ENCODE data around the gene KRT86.
"Not testable (repeated sequence)": the region's sequence is repeated elsewhere in the genome, so short reads cannot be mapped to it uniquely, and the experiment has no call there.

Gene KRT86

GRCh38 chr12:52254965-52255751, 19.3 kb upstream of the KRT86 start:
- no peaks in the 10 kb centered on the region for H3K4me1 ChIP-seq (ENCODE audit: control insufficient read depth, insufficient read depth, low read length)
- no peaks in the 10 kb centered on the region for H3K9me3 ChIP-seq (ENCODE audit: control insufficient read depth, low read length)
- H3K36me3 ChIP-seq (ENCODE audit: control insufficient read depth, insufficient read depth, low read length, severe bottlenecking): no peaks in the 10 kb centered on the region
- H3K9ac ChIP-seq (ENCODE audit: low read length): no peak overlapping the region
- H3K27me3 ChIP-seq (replicated peaks; ENCODE audit: control insufficient read depth, insufficient read depth, low read length): peaks cover 55% of the 10 kb centered on the region
- H3K4me3 ChIP-seq (ENCODE audit: low read length): no peak overlapping the region
- DNase-seq (ENCODE audit: low read depth): no peak

- no peaks in the 10 kb centered on the region for H3K4me1 ChIP-seq (ENCODE audit: control insufficient read depth, insufficient read depth, low read length)
- peaks cover 55% of the 10 kb centered on the region for H3K27me3 ChIP-seq (replicated peaks; ENCODE audit: control insufficient read depth, insufficient read depth, low read length)
- no peak for DNase-seq (ENCODE audit: low read depth)
- no peak overlapping the region for H3K9ac ChIP-seq (ENCODE audit: low read length)
- no peak overlapping the region for H3K4me3 ChIP-seq (ENCODE audit: low read length)
- no peaks in the 10 kb centered on the region for H3K9me3 ChIP-seq (ENCODE audit: control insufficient read depth, low read length)
- no peaks in the 10 kb centered on the region for H3K36me3 ChIP-seq (ENCODE audit: control insufficient read depth, insufficient read depth, low read length, severe bottlenecking)
Measured at GRCh38 chr12:52255926-52256583, 18.4 kb upstream of the KRT86 start.

- no peaks in the 10 kb centered on the region for H3K4me1 ChIP-seq (ENCODE audit: control insufficient read depth, insufficient read depth, low read length)
- H3K9me3 ChIP-seq (ENCODE audit: control insufficient read depth, low read length): no peaks in the 10 kb centered on the region
- H3K9ac ChIP-seq (ENCODE audit: low read length): no peak overlapping the region
- peaks cover 55% of the 10 kb centered on the region for H3K27me3 ChIP-seq (replicated peaks; ENCODE audit: control insufficient read depth, insufficient read depth, low read length)
- no peak for DNase-seq (ENCODE audit: low read depth)
- no peaks in the 10 kb centered on the region for H3K36me3 ChIP-seq (ENCODE audit: control insufficient read depth, insufficient read depth, low read length, severe bottlenecking)
- H3K4me3 ChIP-seq (ENCODE audit: low read length): no peak overlapping the region
Measured at GRCh38 chr12:52256584-52256935, 17.9 kb upstream of the KRT86 start.

GRCh38 chr12:52257074-52257551, 17.3 kb upstream of the KRT86 start:
- Histone ChIP-seq H3K9ac (ENCODE audit: low read length) (no peak overlapping the region), H3K27me3 (replicated peaks; ENCODE audit: control insufficient read depth, insufficient read depth, low read length) (peaks cover 55% of the 10 kb centered on the region), H3K36me3 (ENCODE audit: control insufficient read depth, insufficient read depth, low read length, severe bottlenecking) (no peaks in the 10 kb centered on the region), H3K4me1 (ENCODE audit: control insufficient read depth, insufficient read depth, low read length) (no peaks in the 10 kb centered on the region), H3K4me3 (ENCODE audit: low read length) (no peak overlapping the region), H3K9me3 (ENCODE audit: control insufficient read depth, low read length) (no peaks in the 10 kb centered on the region)
- DNase-seq (ENCODE audit: low read depth): no peak

- H3K27me3 ChIP-seq (replicated peaks; ENCODE audit: control insufficient read depth, insufficient read depth, low read length): peaks cover 62% of the 10 kb centered on the region
- not testable (repeated sequence) for H3K36me3 ChIP-seq (ENCODE audit: control insufficient read depth, insufficient read depth, low read length, severe bottlenecking); H3K9me3 ChIP-seq (ENCODE audit: control insufficient read depth, low read length); H3K9ac ChIP-seq (ENCODE audit: low read length); H3K4me1 ChIP-seq (ENCODE audit: control insufficient read depth, insufficient read depth, low read length); DNase-seq (ENCODE audit: low read depth); H3K4me3 ChIP-seq (ENCODE audit: low read length)
Measured at GRCh38 chr12:52257922-52258321, 16.5 kb upstream of the KRT86 start.

GRCh38 chr12:52258335-52258901, 16.0 kb upstream of the KRT86 start:
- Histone ChIP-seq H3K36me3 (ENCODE audit: control insufficient read depth, insufficient read depth, low read length, severe bottlenecking) (no peaks in the 10 kb centered on the region), H3K27me3 (replicated peaks; ENCODE audit: control insufficient read depth, insufficient read depth, low read length) (peaks cover 66% of the 10 kb centered on the region), H3K4me1 (ENCODE audit: control insufficient read depth, insufficient read depth, low read length) (no peaks in the 10 kb centered on the region), H3K4me3 (ENCODE audit: low read length) (no peak overlapping the region), H3K9me3 (ENCODE audit: control insufficient read depth, low read length) (no peaks in the 10 kb centered on the region), H3K9ac (ENCODE audit: low read length) (no peak overlapping the region)
- peak; percentile 30 for DNase-seq (ENCODE audit: low read depth)

- peak; percentile 66 for DNase-seq (ENCODE audit: low read depth)
- Histone ChIP-seq H3K4me3 (ENCODE audit: low read length) (no peak overlapping the region), H3K27me3 (replicated peaks; ENCODE audit: control insufficient read depth, insufficient read depth, low read length) (peaks cover 64% of the 10 kb centered on the region), H3K4me1 (ENCODE audit: control insufficient read depth, insufficient read depth, low read length) (peaks cover 2% of the 10 kb centered on the region), H3K36me3 (ENCODE audit: control insufficient read depth, insufficient read depth, low read length, severe bottlenecking) (no peaks in the 10 kb centered on the region), H3K9ac (ENCODE audit: low read length) (no peak overlapping the region), H3K9me3 (ENCODE audit: control insufficient read depth, low read length) (no peaks in the 10 kb centered on the region)
Measured at GRCh38 chr12:52259657-52260243, 14.7 kb upstream of the KRT86 start.

GRCh38 chr12:52260361-52261207, 13.9 kb upstream of the KRT86 start:
- Histone ChIP-seq H3K9me3 (ENCODE audit: control insufficient read depth, low read length) (no peaks in the 10 kb centered on the region), H3K4me3 (ENCODE audit: low read length) (no peak overlapping the region), H3K4me1 (ENCODE audit: control insufficient read depth, insufficient read depth, low read length) (peaks cover 4% of the 10 kb centered on the region), H3K27me3 (replicated peaks; ENCODE audit: control insufficient read depth, insufficient read depth, low read length) (peaks cover 56% of the 10 kb centered on the region), H3K9ac (ENCODE audit: low read length) (no peak overlapping the region), H3K36me3 (ENCODE audit: control insufficient read depth, insufficient read depth, low read length, severe bottlenecking) (no peaks in the 10 kb centered on the region)
- DNase-seq (ENCODE audit: low read depth): peak; percentile 78

GRCh38 chr12:52261208-52261484, 13.3 kb upstream of the KRT86 start:
- DNase-seq (ENCODE audit: low read depth): no peak
- peaks cover 5% of the 10 kb centered on the region for H3K4me1 ChIP-seq (ENCODE audit: control insufficient read depth, insufficient read depth, low read length)
- H3K27me3 ChIP-seq (replicated peaks; ENCODE audit: control insufficient read depth, insufficient read depth, low read length): peaks cover 50% of the 10 kb centered on the region
- no peak overlapping the region for H3K9ac ChIP-seq (ENCODE audit: low read length)
- no peaks in the 10 kb centered on the region for H3K36me3 ChIP-seq (ENCODE audit: control insufficient read depth, insufficient read depth, low read length, severe bottlenecking)
- no peaks in the 10 kb centered on the region for H3K9me3 ChIP-seq (ENCODE audit: control insufficient read depth, low read length)
- H3K4me3 ChIP-seq (ENCODE audit: low read length): no peak overlapping the region

- Histone ChIP-seq H3K4me1 (ENCODE audit: control insufficient read depth, insufficient read depth, low read length) (peaks cover 5% of the 10 kb centered on the region), H3K36me3 (ENCODE audit: control insufficient read depth, insufficient read depth, low read length, severe bottlenecking) (no peaks in the 10 kb centered on the region), H3K9me3 (ENCODE audit: control insufficient read depth, low read length) (no peaks in the 10 kb centered on the region), H3K4me3 (ENCODE audit: low read length) (no peak overlapping the region), H3K9ac (ENCODE audit: low read length) (no peak overlapping the region), H3K27me3 (replicated peaks; ENCODE audit: control insufficient read depth, insufficient read depth, low read length) (peaks cover 40% of the 10 kb centered on the region)
- no peak for DNase-seq (ENCODE audit: low read depth)
Measured at GRCh38 chr12:52262286-52262685, 12.2 kb upstream of the KRT86 start.
